ENCODE measurements around the gene ZNF653. TPM values are rescaled to one million over a fixed set of nuclear protein-coding genes. Genes with fewer than 3 reads are reported as not detected.

Gene ZNF653
- total and polyA plus RNA-seq, 9 of the 15 experiments (the other 6 are each of a cell fraction or from before 2014, with no cell fraction given), result 1.6 to 8.0 (median 4.2) TPM; not detected in 2

GRCh38 chr19:11528551-11529341 lies 23.1 kb upstream of the ZNF653 start, which contains the start of gene ECSIT (continued):
- TF ChIP-seq CREB3 (tag; conservative IDR thresholded peaks at IDR 0.05; ENCODE audit: low read depth) (no peak), RBM15 (IDR thresholded peaks at IDR 0.05; ENCODE audit: insufficient read depth, low read length) (no peak), SRF (CRISPR knock-in tag; IDR thresholded peaks at IDR 0.05) (peak in 1 of 2 experiments; percentile 93; a peak in 1 of 4 replicates), SMARCA4 (IDR thresholded peaks at IDR 0.05) (no peak; the same call in 1 of the 2 replicates), HIVEP1 (CRISPR knock-in tag; IDR thresholded peaks at IDR 0.05) (no peak), FUS (optimal IDR thresholded peaks at IDR 0.05; ENCODE audit: low read depth, low read length) (no peak), HNRNPLL (IDR thresholded peaks at IDR 0.05; ENCODE audit: low read depth, low read length, poor library complexity, severe bottlenecking) (no peak), XRCC3 (IDR thresholded peaks at IDR 0.05) (no peak), CEBPB (tag; IDR thresholded peaks at IDR 0.05) (peak; percentile 80), U2AF1 (optimal IDR thresholded peaks at IDR 0.05; ENCODE audit: low read depth, low read length) (no peak), ZSCAN32 (CRISPR knock-in tag; IDR thresholded peaks at IDR 0.05) (no peak), ZNF197 (CRISPR knock-in tag; IDR thresholded peaks at IDR 0.05; ENCODE audit: low read depth) (0 out of 2 replicates have a peak, but pooled peaks have one; percentile 69), ZNF561 (CRISPR knock-in tag; conservative IDR thresholded peaks at IDR 0.05) (no peak), SMARCE1 (IDR thresholded peaks at IDR 0.05) (0 out of 2 replicates have a peak, but pooled peaks have one; percentile 38), GABPA (tag; conservative IDR thresholded peaks at IDR 0.05; ENCODE audit: low read depth) (peak; percentile 98), HNRNPH1 (optimal IDR thresholded peaks at IDR 0.05; ENCODE audit: low read depth, low read length) (no peak), CBX2 (IDR thresholded peaks at IDR 0.05; ENCODE audit: insufficient read depth, low read length, poor library complexity, severe bottlenecking) (no peak)
- TF ChIP-seq, protein P1, sequence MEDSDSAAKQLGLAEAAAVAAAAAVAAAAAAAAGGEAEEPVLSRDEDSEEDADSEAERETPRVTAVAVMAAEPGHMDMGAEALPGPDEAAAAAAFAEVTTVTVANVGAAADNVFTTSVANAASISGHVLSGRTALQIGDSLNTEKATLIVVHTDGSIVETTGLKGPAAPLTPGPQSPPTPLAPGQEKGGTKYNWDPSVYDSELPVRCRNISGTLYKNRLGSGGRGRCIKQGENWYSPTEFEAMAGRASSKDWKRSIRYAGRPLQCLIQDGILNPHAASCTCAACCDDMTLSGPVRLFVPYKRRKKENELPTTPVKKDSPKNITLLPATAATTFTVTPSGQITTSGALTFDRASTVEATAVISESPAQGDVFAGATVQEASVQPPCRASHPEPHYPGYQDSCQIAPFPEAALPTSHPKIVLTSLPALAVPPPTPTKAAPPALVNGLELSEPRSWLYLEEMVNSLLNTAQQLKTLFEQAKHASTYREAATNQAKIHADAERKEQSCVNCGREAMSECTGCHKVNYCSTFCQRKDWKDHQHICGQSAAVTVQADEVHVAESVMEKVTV (CRISPR knock-in tag; IDR thresholded peaks at IDR 0.05), result no peak
- TF ChIP-seq, protein P2, sequence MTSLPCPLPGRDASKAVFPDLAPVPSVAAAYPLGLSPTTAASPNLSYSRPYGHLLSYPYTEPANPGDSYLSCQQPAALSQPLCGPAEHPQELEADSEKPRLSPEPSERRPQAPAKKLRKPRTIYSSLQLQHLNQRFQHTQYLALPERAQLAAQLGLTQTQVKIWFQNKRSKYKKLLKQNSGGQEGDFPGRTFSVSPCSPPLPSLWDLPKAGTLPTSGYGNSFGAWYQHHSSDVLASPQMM (CRISPR knock-in tag; IDR thresholded peaks at IDR 0.05), result no peak
- TF ChIP-seq, protein P3, sequence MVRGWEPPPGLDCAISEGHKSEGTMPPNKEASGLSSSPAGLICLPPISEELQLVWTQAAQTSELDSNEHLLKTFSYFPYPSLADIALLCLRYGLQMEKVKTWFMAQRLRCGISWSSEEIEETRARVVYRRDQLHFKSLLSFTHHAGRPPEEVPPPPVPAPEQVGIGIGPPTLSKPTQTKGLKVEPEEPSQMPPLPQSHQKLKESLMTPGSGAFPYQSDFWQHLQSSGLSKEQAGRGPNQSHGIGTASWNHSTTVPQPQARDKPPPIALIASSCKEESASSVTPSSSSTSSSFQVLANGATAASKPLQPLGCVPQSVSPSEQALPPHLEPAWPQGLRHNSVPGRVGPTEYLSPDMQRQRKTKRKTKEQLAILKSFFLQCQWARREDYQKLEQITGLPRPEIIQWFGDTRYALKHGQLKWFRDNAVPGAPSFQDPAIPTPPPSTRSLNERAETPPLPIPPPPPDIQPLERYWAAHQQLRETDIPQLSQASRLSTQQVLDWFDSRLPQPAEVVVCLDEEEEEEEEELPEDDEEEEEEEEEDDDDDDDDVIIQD (CRISPR knock-in tag; IDR thresholded peaks at IDR 0.05), result no peak
- TF ChIP-seq, protein P4, sequence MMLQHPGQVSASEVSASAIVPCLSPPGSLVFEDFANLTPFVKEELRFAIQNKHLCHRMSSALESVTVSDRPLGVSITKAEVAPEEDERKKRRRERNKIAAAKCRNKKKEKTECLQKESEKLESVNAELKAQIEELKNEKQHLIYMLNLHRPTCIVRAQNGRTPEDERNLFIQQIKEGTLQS (IDR thresholded peaks at IDR 0.05), result no peak
- TF ChIP-seq, protein P4 (CRISPR knock-in tag; conservative IDR thresholded peaks at IDR 0.05), result peak; percentile 67; the same call in 1 of the 2 replicates

Data from K562 (cell line).